ENCODE data around the gene DRC7.

DNA sequence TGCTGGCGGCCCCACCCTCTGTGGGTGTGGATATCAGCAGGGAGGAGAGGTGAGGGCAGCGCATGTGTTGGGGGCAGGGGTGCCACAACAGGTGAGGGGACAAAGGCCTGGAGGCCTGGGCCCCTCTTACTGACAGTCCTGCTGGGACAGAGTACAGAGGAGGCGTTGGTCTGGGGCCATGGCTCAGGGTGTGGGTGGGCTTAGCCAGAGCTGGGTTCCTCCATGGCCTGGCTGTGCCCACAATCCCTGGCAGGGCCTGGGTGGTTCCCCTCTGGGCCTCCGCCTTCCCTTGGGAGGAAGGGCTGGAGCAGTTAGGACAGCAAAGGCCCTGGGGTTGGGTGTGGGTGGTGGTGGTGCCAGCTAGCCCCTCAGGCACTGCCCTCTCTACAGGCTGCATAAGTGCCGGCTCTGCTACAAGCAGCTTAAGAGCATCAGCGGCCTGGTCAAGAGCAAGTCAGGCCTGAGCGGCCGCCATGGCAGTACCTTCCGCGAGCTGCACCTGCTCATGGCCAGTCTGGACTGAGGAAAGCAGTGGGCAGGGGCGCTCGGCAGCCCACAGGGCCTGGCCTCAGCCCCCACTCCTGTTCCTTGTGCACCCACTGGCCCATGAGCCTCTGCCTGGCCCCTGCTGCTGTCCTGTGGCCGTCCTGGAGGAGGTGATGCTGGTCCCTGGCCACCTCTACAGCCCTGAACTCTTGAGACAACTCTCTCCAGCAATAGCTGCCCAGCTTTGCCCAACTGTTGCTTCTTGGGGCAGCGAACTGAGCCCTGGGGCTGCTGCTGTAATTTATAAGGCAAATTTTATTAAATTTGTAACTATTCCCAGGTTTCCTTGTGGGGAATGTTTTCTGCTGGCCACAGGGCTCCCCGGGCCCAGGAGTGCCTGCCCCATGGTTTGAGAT lies 62.1 kb downstream of the DRC7 start:
- TF ChIP-seq, protein P1, sequence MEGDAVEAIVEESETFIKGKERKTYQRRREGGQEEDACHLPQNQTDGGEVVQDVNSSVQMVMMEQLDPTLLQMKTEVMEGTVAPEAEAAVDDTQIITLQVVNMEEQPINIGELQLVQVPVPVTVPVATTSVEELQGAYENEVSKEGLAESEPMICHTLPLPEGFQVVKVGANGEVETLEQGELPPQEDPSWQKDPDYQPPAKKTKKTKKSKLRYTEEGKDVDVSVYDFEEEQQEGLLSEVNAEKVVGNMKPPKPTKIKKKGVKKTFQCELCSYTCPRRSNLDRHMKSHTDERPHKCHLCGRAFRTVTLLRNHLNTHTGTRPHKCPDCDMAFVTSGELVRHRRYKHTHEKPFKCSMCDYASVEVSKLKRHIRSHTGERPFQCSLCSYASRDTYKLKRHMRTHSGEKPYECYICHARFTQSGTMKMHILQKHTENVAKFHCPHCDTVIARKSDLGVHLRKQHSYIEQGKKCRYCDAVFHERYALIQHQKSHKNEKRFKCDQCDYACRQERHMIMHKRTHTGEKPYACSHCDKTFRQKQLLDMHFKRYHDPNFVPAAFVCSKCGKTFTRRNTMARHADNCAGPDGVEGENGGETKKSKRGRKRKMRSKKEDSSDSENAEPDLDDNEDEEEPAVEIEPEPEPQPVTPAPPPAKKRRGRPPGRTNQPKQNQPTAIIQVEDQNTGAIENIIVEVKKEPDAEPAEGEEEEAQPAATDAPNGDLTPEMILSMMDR (conservative IDR thresholded peaks at IDR 0.05) = 0 out of 2 replicates have a peak, but pooled peaks have one; percentile 34
- TF ChIP-seq ZFX (IDR thresholded peaks at IDR 0.05) = no peak

Measured in C4-2B (cell line).